Activated CD4-positive, alpha-beta T cell treated with anti-CD3 and anti-CD28 coated beads, Interleukin-10, Interleukin-2, amounts not matched to agents 100 ng/mL and 50 ng/mL, durations not matched to agents 16 hours and 8 hours (primary cell): Measurements from ENCODE around the gene TRIO.

ENCODE experiments used
- DNase-seq: peaks from one replicate; pipeline ENCODE4 v3.0.0-alpha.2; 2020

The TRIO gene

DNA sequence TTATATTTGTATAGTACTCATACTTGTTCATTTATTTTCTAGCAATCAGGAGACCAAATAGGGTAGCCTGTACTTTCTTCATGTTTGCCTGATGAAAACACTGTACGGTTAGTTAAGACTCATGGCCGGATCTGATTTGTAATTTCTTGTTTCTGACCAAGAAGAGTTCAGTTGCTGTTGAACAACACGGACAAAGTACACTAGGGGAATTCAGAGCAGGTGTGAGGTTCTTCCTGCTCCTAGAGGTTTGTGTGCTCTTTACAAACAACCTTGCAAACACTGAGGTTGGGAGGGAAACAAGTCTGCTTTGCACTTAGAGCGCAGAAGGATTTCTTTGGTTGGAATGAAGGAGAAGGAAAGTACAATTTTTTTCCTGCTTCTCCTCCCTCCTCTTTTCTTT is 69.7 kb downstream of the TRIO start:
- no peak for DNase-seq

DNA sequence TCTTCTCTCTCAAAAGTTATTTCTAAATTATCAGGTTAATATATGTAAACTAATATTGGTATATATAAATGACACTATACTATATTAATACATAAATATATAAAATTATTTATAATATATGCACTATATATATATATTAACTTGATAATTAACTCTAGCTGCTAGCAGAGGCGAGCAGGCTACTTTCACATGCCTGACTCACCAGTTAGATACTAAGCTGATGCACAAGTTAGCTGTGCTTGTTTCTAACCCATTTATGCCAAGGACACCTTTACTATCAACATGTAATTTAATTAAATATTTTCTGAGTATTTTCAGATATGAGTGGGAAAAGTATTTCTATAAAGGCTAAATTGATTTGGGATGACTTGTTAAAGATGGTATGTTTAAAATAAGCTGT is 70.1 kb downstream of the TRIO start:
- no peak for DNase-seq

DNA sequence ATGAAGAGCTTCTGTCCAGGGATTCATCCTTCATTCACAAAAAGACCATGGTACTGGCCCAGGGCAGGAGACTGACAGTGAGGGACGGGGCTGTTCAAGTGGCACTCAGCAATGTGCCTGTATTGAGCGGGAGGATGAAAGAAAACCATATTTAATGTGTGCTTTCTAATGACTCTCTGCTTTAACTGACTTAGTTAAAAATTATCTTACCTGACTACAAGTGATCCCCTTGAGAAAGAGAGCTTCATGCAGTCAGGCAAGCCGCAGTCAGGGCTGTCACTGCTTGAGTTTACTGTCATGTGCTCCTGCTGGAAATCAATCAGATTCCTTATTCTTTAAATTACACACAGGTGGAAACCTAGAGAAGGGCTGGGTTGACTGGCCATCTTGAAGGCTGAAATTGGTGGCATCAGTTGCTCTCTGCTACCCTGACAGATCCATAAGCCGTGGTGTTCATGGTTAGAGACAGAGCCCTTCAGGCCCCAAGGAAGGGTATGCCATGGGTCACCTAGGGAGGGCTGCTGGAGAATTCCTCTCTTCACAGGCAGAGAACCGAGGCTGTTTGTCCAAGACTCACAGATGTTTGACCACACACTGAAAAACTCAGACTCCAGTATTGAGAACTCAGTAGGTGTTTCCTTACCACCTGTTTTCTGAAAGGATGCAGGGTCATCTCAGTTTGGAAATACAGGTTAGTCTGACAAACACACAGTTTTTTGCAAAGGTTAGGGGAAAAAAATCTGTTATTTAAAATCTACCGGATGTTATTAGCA is 70.9 kb downstream of the TRIO start:
- no peak for DNase-seq

DNA sequence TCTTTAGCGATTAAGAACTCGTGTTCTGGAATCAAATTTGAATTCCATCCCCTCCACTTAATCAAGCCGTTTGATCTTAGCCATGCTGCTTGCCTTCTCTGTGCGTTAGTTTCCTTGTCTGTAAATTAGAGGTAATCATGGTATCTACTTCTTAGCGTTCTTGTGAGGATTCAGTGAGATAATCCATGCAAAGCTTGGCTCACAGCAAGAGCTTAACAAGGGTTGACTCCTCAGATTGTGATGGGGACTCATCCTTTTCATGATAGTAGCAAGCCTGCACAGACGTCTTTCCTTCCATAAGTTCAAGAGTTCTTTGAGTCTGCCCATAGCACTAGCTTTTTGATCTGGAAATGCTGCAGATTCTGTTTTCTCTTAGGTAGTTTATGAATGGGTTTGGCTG is 72.8 kb downstream of the TRIO start:
- DNase-seq: no peak

DNA sequence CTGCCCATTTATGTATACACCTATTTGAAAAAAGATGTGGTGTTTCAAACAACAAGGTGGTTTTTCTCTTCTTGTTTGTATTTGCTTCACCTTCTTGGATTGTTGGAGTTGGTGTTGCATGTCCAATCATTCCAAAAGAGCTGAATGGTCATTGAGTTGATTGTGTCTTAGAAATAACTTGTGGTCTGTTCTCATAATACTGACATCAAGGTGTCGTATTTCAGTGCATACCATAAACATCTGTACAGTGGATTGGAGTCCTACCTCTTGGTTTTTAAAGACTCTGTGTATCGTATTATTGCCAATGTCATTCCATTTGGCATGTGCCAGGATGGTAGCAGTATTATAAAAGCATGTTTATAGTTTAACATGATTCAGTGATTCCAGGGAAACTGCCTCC is 73.2 kb downstream of the TRIO start:
- no peak for DNase-seq

DNA sequence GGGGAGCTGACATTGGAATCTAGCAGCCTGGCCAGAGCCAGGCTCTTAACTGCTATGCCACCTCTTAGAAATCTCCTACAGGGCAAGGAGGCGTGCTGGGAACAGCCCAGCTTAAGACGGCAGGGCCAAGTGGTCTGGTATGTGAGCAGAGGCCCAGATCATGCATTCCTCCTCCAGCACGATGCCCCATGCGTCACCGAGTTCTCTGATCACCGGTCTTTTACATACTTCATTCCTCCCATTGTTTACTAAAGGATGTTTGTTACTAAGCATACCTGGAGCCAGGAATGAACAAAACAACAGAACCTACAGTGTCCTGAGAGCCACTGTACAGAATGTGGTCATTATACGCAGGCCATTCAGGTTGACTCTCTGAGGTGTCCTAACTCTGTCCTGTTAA is 73.8 kb downstream of the TRIO start:
- no peak for DNase-seq

DNA sequence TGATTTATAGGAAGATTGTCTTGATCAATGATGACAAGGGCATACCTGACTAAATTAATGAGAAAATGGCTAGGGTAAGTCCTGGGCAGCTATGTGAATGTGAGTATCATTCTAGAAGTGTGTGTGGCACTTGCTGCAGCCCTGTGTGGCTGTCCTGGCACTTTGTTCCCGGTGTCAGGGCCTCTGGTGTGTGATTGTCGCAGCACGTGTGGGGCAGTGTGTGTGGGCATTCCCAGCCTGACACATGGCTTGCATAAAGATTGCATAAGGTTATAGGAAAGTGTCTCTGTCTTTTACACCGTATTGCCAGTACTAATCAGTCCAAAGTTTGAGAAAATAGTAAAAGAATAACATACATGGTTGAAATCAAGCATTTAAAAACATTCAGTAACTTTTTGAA is 74.4 kb downstream of the TRIO start:
- DNase-seq: no peak

DNA sequence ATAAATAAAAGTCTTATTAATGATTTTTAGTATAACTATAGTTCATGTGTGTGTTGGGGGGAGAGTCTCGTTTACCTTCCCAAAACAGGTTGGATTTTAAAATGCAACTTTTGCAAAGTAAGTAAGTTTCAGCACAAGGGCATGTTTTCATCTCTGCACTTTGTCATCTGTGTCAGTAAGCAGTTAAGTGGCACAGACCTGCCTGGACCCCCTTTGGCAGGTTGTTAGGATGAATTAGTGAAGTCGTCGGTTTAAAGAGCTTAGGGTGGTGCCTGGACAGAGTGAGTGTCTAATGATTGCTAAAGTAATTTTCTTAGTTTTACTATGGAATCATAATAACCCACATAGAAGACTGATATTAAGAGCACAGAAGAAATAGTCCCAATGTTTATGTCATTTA is 74.9 kb downstream of the TRIO start:
- no peak for DNase-seq

DNA sequence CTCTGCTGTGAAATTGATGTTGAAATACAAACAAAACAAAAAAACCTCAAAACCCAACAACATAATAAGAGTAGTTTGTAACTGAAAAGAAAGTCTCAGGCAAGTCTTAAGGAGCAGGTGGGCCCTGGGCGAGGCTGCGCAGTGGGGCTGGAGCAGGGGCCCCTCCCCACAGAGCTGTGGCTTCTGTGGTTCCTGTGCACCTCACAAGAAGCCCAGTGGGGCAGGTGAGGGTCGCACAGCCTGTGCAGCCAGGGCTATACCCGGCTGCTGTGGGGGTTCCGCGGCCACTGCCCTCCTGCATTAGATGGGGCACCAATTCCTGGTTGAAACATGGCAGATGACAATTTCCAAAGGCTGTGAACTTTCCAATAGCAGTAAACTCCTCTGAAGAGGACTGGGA is 75.3 kb downstream of the TRIO start:
- DNase-seq: no peak

DNA sequence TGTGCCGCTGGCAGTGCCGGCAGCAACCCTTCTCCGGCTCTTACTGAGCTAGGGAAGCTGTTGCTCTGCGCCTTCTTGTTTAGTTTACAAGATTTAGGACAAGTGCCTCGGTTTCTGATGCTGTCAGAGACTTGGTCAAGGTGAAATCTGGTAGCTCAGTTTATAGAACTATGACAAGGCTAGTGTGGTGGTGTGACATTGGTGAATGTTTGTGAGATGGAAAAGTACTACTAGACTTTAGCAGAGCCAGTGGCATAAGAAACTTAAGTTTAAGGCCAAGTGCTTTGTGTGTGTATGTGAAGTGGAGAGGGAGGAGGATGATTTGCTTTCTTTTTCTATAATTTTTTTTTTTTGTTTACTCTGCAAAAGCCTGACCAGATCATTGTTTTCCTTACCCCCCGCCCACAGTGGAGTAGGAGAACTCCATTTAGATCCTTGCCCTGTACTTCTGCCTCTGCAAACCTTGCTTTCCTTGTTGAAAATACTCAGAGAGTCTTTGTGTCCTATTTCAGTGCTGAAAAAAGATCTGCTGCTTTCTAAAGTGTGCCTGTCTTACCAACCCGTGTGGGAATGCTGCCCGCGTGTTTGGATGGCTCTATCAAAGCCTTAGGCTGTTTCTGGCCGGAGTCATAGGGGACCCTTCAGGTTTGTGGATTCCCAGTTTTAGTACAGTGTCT is 75.9 kb downstream of the TRIO start:
- DNase-seq: no peak

DNA sequence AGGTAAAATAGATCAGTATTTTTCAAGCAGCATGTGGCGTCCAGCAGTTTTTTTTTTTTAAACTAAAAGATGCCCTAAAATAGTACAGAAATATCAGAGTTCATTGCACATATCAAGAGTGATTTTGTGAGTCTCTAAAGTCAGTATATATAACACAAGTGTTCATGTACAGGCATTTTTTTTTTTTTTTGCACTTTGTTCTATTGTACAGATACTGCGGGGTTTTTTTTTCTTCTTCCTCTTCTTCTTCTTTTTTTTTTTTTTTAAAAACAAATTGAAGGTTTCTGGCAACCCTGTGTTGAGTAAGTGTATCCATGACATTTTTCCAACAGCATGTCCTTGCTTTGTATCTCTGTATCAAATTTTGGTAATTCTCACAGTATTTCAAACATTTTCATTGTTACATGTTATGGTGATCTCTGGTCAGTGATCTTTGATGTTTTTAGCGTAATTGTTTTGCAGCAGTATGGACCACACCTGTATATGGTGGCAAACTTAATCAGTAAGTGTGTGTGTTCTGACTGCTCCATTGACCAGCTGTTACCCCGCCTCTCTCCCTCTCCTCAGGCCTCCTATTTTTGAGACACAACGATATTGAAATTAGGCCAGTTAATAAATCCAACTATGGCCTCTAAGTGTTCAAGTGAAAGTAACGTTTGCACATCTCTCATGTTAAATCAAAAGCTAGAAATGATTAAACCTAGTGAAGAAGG is 76.8 kb downstream of the TRIO start:
- DNase-seq: no peak

DNA sequence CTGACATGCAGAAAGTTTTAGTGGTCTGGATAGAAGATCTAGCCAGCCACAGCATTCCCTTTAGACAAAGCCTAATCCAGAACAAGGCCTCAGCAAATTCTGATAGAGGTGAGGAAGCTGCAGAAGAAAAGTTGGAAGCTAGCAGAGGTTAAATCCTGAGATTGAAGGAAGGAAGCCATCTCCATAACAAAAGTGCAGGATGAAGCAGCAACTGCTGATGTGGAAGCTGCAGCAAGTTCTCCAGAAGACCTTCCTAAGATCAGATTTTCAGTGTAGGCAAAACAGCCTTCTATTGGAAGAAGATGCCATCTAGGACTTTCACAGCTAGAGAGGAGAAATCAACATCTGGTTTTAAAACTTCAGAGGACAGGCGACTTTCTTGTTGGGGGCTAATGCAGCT is 77.5 kb downstream of the TRIO start:
- no peak for DNase-seq

DNA sequence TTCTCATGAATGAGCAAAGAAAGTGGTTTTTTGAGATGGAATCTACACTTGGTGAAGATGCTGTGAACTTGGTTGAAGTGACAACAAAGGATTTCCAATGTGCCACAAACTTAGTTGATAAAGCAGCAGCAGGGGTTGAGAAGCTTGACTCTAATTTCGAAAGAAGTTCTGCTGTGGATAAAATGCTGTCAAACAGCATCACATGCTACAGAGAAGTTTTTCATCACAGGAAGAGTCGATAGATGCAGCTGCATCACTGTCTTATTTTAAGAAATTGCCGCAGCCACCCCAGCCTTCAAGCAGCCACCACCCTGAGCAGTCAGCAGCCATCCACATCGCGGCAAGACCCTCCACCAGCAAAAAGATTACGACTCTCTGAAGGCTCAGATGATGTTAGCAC is 78.6 kb downstream of the TRIO start:
- no peak for DNase-seq

DNA sequence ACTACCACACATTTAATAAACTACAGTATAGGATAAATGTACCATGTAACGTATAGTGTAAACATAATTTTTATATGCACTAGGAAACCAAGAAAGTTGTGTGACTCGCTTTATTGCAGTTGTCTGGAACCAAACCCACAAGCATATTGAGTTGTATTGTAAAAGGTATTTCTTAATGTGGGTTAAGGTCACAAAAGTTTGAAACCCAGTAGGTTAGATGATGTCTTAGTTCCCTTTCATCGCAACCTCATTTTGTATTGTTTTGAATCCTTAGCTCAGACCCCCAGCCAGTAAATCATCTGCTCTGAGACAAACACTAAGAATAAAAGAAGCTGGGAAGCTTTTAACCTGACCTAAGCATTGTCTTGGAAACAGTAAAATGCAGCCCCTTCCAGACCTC is 79.1 kb downstream of the TRIO start:
- no peak for DNase-seq

DNA sequence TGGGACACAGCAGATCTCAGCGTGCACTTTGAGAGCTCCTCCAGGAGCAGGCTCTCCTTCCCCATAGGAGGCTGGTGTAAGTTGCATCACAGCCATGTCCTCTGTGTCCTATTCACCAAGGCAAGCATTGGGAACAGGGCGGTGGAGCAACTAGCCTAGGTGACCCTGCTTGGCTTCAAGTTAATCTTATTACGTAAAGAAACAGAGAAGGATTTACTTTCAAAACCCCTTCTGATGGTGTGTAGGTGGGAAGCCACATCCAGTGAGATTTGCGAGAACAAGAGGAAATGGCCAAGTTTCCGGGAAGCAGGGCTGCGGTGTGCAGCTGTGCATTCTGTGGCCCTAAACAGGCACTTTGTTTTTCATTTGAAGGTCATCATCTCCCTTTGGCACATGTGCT is 80.2 kb downstream of the TRIO start:
- DNase-seq: peak; percentile 23

DNA sequence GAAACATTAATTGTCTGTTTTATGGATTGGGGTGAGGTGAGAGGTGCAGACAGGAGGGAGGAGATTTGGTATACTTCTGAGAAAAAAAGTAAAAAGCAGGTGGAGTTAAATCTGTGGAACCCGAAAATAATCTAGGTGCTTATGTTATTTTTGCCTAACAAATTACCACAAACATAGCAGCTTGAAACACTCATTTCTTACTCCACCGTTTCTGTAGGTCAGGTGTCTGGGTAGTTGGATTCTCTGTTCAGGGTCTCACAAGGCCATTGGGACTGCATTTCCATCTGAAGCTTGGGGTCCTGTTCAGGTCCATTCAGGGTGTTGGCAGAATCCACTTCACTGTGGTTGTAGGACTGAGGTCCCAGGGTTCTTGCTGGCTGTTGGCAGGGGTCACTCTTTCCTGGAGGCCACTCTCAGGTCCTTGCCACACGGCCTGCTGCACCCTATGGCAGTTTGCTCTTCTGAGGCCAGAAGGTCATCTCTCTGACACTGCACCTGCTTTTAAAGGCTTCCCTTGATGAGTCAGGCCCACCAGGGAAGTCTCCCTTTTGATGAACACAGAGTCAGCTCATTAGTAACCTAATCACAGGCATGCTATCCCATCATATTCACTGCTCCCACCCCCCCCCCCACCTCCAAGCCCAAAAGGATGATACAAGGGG is 82.2 kb downstream of the TRIO start:
- no peak for DNase-seq

DNA sequence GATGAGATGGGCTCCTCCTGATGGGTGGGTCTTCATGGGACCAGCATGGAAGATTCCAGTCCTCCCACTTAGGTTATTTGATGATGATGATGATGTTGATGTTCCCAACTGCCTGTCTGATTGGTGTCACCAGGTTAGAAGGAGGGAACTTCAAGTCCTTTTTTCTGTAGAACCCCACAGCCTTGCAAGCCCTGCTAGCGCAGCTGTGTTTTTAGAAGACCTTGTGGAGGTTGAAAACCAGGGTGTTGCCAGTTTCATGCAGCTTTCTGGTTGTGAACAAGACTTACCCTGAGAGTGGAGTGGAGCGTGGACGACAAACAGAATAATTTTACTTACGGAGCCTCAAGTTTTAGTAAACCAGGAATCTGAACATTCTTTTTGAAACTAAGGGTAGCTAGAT is 83.0 kb downstream of the TRIO start:
- DNase-seq: no peak

DNA sequence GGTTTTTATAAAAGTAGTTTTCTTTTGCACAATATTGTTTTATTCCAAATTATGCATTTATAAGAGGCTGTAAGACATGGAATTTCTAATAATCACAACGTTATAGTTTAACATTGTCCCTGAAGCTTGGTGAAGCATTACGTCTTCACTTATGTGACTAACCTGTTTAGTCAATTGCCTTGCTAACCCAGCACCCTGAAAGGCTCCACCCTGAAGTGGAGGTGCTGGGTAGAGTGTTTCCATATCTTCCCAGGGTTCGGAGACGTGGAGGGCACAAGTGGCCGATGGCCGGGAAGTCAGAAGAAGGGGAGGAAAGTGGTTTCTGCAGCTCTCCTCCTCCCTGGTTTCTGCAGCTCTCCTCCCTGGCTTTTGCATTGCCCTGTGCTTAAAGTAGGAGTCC is 83.4 kb downstream of the TRIO start:
- no peak for DNase-seq

DNA sequence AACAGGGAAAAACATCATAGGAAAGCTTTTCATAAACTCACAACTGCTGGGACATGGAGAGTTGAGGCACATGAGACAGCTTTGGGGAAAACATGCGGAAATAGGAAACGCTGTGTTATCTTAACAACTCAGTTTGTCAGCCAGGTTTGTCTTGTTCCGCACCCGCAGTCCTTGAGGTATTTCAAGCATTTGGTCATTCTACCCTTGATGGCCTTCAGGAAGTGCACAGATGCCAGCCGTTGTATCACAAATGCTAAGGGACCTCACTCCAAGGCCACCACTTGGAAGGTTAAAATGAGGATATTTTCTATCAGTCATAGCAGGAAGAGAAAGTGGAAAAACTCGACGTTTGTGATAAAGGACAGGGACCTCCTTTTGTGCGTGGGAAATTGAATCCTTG is 83.8 kb downstream of the TRIO start:
- no peak for DNase-seq

DNA sequence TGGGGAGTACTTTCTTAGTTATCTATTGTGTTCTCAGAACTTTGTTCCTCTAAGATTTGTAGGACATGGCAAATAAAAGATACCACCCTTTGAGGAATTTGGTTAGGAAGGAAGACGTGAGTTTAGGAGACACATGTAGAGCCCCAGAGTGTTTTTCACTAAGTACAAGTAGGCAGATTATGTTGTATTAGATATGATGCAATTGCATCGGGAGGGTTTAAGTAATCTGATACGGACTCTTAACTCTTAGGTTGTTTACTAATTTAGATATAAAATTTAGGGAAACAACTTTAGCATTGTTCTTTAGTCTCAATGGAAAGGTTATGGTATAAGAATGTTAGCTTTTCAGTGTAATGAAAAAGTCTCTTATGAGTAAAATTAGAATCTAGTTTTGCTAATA is 84.4 kb downstream of the TRIO start:
- DNase-seq: no peak

DNA sequence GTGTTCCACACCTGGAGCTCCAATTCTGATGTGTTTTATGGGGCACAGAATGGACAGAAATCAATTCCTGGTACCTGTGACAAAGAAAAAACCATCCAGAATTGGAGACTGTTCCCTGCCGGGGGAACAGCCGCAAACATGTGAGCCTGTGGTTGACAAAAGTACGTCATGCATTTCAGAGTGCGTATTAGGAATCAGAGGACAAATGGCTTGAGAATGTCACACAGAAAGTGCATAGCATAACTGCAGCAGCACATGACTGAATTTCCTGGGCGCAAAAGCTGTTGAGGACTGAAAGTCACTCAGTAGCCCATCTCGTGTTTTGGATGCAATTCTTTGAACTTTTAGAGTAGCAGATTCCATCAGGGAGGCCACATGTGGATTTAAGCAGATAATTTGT is 85.1 kb downstream of the TRIO start:
- DNase-seq: no peak

DNA sequence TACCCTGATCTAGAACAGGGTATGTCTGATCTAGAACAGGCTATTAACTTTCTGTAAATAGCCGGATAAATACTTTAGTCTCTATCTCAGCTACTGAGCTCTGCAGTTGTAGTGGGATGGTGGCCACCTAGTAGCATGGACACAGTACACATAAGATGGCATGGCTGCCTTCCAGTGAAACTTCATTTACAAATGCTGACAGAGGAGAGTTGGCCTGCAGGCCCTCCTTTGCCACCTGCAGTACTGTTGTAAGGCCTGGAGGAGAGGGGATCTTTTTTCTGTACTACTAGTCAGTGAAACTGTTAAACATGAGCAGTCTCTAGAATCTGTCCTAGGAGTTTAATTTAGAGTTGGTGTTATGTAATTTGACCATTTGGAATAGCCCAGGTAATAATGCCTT is 86.0 kb downstream of the TRIO start:
- DNase-seq: no peak

DNA sequence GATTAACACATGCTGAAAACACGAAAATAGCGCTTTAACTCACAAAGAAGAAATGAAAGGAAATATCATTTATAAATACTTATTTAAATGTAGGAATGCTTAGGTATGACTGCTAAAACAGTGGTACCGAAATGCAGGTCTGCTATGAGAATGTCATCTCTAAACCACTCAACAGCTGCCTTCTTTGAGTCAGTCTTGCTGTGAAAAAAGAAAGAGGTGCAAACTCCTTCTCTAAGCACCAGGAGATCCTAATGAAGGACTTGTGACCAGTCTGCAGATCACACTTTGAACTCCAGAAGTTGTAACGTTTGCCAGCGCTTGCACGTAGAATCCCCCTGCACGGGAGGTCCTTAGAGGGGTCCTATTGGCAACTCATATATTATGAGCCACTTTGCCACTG is 86.6 kb downstream of the TRIO start:
- no peak for DNase-seq

DNA sequence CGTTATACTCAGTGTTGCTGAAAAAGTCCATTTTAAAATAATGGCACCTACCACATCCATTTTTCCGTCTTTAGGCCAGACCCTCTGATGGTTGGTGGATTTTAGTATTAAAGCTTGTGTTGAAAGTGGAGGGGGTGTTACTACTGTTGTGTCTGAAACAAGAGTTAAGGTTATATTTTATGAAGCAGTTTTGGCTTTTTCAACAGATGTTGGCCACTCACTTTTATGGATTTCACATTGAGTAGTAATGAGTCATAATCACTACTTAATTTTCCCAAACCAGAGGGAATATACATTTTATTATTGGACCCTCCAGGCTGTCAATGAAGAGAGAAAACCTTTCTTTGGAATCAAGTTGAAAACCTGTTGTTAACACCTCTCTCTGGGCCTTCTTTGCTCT is 88.0 kb downstream of the TRIO start:
- DNase-seq: no peak
